Activated naive CD4-positive, alpha-beta T cell (primary cell): ENCODE measurements around the gene MYH13.
A peak's percentile ranks its signal among the peaks of the same experiment; 100 is the strongest.

ENCODE experiments used
- DNase-seq, 4 experiments: peaks; one replicate each; lab custom pipeline; 2025; lab: John Stamatoyannopoulos, UW

The MYH13 gene

DNA sequence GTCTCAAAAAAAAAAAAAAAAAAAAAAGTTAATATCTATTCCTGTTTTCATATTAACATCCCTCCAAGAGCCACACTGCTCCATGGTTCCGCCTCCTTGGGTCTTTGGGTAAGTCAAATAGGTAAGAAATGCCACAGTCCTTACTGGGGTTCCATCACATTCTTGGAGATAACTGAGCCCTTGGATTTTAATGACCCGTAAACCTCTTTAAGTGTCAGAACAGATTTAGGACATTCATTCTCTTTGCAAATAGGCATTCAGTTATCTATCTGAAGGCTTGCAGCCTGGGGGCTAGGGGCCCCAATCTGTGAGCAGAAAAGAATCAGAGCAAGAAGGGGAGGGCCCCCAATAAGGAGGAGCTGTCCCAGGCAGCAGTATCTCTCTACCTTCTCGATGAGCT is 28.0 kb downstream of the MYH13 start:
- no peak for DNase-seq

- no peak for DNase-seq
Measured at GRCh38 chr17:10339051-10339450, 33.8 kb downstream of the MYH13 start.

- DNase-seq: no peak
Measured at GRCh38 chr17:10337976-10338375, 34.8 kb downstream of the MYH13 start.

DNA sequence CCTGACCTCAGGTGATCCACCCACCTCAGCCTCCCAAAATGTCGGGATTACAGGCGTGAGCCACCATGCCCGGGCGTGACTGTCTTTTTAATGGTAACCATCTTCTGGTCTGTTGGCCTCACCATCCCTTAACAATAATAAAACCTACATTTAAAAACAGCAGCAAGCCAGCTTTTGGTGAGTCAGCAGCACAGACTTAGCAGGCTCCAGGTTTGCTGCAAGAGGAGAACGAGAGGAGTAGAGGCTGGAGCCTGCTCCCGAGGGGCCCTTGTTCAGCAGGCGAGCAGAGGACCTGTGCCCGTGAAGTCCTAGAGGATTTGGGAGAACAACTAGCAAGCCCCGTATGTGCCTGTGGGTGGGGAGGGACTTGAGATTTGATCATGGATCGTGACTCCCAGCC is 35.7 kb downstream of the MYH13 start:
- DNase-seq: no peak

- no peak for DNase-seq
Measured at GRCh38 chr17:10336393-10336792, 36.4 kb downstream of the MYH13 start.

GRCh38 chr17:10332515-10332914 is 40.3 kb downstream of the MYH13 start:
- DNase-seq: no peak

- DNase-seq: no peak
Measured at GRCh38 chr17:10328971-10329923, 43.6 kb downstream of the MYH13 start.

DNA sequence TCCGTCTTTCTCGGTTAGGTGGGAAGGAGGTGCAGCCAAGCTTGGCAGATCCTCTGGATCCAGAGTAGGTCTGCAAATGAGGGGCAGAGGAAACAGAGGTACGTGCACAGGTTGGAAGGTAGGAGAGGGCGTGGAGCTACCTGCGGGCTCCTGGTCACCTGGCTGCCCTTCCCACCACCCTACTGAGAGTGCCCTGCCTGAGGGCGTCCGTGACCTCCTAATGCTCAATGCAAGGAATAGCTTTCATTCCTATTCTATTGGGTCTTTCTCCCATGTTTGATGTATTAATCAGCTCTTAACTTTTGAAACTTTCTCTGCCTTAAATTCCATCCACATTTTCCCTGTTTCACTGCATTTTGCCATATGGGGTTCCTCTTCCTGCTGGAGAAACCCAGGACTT is 44.6 kb downstream of the MYH13 start:
- DNase-seq: no peak

DNA sequence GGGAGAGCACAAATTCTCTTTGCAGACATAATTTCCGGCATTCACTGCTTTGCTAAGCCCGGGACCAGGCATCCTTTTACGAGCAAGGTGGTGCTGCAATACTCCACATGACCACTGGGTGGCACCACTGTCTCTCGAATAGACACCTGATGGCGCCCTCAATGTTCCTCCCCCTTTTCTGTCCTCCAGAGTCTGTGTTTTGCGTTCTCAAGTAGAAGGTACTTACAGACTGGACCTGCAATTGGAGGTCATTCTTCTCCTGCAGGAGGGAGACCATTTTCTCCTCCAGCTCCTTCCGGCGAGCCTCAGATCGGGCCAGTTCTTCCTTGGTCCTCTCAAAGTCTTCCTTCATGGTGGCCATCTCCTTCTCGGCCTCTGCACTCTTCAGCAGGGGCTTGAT is 45.2 kb downstream of the MYH13 start:
- peak in 3 of 4 experiments; percentile 17 to 58 (median 22) for DNase-seq

DNA sequence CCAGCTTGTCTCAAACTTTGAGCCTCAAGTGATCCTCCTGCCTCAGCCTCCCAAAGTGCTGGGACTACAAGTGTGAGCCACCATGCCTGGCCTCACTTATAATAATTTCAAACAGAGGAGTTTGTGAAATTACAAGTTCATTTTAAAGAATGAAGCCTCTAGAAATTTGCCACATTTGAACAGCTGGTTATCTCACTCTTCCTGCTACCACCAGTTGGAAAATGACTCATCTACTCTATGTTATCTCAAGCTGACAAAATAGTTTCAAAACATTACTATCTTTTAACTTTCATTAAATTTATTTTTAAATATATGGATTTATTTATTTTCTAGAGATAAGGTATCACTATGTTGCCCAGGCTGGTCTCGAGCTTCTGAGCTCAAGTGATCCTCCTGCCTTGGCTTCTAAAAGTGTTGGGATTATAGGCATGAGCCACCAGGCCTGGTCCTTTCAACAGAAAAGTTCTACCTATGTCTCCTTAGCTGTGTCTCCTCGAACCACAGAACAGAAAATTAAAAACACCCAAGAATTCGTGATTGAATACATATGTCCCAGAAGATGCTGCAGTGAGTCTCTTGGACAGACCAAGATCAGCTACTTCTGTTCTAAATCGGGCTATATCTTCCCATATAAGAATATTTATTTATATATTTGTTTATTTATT is 47.6 kb downstream of the MYH13 start:
- DNase-seq: no peak

DNA sequence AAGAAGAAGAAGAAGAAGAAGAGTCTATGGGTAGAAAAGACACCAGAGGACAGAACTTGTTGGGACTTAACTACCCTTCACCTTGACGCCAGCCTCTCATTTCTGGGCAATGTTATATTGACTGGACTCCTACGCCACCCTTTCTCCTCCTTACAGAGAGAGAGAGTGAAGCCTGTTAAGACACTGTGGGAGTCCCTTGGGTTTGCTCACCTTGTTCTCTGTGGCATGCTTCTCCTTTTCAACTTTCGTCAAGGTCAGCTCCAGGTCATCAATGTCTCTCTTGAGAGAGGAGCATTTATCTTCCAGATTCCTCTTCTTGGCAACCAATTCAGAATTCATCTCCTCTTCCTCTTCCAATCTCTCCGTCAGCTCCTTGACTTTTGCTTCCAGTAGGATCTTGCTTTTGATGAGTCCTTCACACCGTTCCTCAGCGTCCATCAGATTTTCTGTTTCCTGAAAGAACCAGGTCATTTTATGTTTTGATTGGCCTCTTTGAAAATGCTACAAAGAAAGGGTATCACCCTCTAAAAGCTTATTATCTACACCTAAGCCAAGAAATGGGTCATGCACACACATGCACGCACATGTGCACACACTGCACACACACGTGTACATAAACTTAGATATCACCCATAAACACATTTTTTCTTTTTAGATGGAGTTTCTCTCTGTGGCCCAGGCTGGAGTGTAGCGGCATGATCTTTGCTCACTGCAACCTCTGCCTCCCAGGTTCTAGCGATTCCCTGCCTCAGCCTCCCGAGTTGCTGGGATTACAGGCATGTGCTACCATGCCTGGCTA is 48.8 kb downstream of the MYH13 start:
- no peak for DNase-seq

- DNase-seq: no peak
Measured at GRCh38 chr17:10318535-10318934, 54.3 kb downstream of the MYH13 start.

DNA sequence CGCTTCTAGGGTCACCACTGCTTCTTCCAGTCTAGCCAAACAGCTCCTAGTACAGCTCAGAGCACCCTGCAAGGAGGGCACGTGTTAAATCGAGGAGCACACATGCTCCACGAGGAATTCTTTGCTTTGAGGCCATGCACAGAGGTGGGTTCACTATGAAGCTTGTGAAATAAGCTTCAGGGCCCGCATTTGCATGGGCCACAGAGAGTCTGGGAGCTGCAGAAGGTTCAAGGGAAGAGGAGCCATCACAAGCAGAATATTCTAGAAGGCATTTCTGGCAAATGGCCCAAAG is 55.3 kb downstream of the MYH13 start:
- DNase-seq: no peak

- DNase-seq: no peak
Measured at GRCh38 chr17:10316801-10317542, 55.8 kb downstream of the MYH13 start.

DNA sequence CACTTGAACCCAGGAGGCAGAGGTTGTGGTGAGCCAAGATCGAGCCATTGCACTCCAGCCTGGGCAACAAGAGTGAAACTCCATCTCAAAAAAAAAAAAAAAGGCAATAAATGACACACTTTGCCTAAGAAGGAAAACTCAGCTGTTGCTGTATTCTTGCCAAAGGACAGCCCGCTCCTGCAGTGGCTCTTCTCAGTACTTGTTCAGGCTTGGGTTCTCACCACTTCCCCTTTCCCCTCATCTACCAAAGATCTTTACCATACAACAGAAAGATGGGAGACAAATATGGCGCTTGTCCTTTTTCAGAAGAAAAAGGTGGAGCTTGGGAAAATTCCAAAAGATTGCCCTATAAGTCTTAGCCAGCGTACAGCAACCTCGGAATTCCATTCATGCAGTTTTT is 58.5 kb downstream of the MYH13 start:
- no peak for DNase-seq

- no peak for DNase-seq
Measured at GRCh38 chr17:10313037-10313672, 59.7 kb downstream of the MYH13 start.

DNA sequence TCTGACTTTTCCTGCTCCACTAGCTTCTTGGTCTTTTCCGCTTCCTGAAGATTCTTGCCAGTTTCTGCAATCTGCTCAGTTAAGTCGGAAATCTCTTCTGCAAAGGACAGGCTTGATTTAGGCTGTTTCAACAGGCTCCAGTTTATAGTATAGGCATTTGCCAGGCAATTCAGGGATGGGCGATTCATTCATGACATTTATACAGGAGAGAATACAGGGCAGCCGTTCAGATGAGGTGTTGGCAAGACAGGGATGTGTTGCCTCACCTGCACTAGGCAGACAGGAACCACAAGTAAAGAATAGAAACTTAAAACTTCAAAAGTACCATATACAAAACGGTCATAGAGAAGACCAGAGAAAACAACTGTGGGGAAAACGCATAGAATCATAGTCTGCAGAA is 61.7 kb downstream of the MYH13 start:
- DNase-seq: no peak

DNA sequence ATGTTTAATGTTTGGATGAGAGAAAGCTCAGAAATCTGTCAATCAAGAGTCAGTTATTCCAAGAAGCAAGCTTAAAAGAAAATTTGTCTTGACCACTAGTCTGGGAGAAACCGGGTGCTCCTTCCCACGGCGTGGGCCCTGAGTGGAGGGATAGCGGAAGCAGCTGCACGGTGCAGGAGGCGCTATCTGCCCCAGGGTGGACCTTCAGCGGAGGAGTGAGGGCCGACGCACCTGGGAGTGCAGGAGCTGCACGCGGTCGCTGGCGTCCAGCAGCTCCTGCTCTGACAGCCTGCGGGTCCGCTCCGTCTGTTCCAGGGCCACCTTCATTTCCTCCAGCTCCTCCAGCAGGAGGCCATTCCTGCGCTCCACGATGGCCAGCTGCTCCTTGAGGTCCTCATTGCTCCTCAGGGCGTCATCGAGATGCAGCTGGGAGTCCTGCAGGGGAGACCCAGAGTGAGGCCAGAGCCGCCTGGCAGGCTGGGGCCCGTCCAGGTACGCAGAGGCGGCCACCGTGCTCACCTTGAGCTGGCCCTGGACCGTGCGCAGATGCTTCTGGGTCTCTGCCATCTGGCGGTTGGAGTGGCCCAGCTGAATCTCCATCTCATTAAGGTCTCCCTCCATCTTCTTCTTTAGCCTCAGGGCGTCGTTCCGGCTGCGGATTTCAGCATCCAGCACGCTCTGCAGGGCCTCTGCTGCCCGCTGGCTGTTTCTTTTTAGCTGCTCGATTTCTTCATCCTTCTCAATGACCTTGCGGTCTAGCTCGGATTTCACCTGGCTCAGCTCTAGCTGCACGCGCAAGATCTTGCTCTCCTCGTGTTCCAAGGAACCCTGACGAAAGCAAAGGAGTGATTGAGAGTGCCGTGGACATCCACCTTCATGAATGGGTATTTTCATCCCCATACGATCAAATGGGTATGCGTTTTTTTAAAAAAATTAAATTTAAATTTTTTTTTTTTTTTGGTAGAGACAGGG is 63.5 kb downstream of the MYH13 start:
- no peak for DNase-seq

GRCh38 chr17:10306585-10306984 is 66.2 kb downstream of the MYH13 start:
- DNase-seq: no peak

DNA sequence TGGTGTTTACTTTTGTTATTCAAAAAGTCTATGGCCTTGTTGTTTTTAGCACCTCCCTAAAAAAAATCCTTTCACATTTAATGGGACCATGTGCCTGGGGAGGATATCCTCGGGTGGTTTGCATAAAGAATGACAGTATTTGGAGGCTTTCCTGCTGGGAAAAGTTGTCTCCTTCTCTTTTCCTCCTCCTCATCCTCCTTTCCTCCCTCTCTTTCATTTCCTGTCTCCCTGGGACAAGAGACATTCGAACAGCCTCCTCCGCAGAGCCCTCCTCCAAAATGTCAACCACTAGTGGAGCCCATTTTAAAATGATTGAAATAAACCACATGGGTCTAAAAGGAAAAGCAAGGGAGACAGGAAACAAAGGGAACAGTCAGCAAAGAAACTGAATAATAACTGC is 67.4 kb downstream of the MYH13 start:
- no peak for DNase-seq
